ENCODE data around the gene CLCA1.

The CLCA1 gene

GRCh38 chr1:86523670-86524354 lies 55.1 kb downstream of the CLCA1 start:
- H3K4me1 ChIP-seq (ENCODE audit: control insufficient read depth, insufficient read depth, low read length), result no peaks in the 10 kb centered on the region
- H3K9me3 ChIP-seq (ENCODE audit: control insufficient read depth in 2 of 2, low read length in 2 of 2), result no peaks in the 10 kb centered on the region
- H3K9ac ChIP-seq (ENCODE audit: low read length in 2 of 2), result no peak overlapping the region
- no peak overlapping the region for H3K4me3 ChIP-seq (ENCODE audit: low read length in 2 of 2)
- H3K27ac ChIP-seq (ENCODE audit: low read length), result no peak overlapping the region
- H3K27me3 ChIP-seq (ENCODE audit: control insufficient read depth in 1 of 2, insufficient read depth in 2 of 2, low read length in 2 of 2), result no peaks in the 10 kb centered on the region
- H3K36me3 ChIP-seq (ENCODE audit: control insufficient read depth in 2 of 2, insufficient read depth in 2 of 2, low read length in 2 of 2), result no peaks in the 10 kb centered on the region

GRCh38 chr1:86527306-86527705 lies 58.6 kb downstream of the CLCA1 start:
- no peak overlapping the region for H3K4me3 ChIP-seq (ENCODE audit: low read length in 2 of 2)
- no peaks in the 10 kb centered on the region for H3K36me3 ChIP-seq (ENCODE audit: control insufficient read depth in 2 of 2, insufficient read depth in 2 of 2, low read length in 2 of 2)
- no peaks in the 10 kb centered on the region for H3K4me1 ChIP-seq (ENCODE audit: control insufficient read depth, insufficient read depth, low read length)
- no peak overlapping the region for H3K27ac ChIP-seq (ENCODE audit: low read length)
- H3K27me3 ChIP-seq (ENCODE audit: control insufficient read depth in 1 of 2, insufficient read depth in 2 of 2, low read length in 2 of 2), result no peaks in the 10 kb centered on the region
- no peak overlapping the region for H3K9ac ChIP-seq (ENCODE audit: low read length in 2 of 2)
- no peaks in the 10 kb centered on the region for H3K9me3 ChIP-seq (ENCODE audit: control insufficient read depth in 2 of 2, low read length in 2 of 2)

GRCh38 chr1:86530211-86530845 lies 61.6 kb downstream of the CLCA1 start:
- H3K27ac ChIP-seq (ENCODE audit: low read length), result no peak overlapping the region
- no peaks in the 10 kb centered on the region for H3K36me3 ChIP-seq (ENCODE audit: control insufficient read depth in 2 of 2, insufficient read depth in 2 of 2, low read length in 2 of 2)
- H3K4me1 ChIP-seq (ENCODE audit: control insufficient read depth, insufficient read depth, low read length), result no peaks in the 10 kb centered on the region
- no peak overlapping the region for H3K4me3 ChIP-seq (ENCODE audit: low read length in 2 of 2)
- H3K9ac ChIP-seq (ENCODE audit: low read length in 2 of 2), result no peak overlapping the region
- H3K9me3 ChIP-seq (ENCODE audit: control insufficient read depth in 2 of 2, low read length in 2 of 2), result no peaks in the 10 kb centered on the region
- H3K27me3 ChIP-seq (ENCODE audit: control insufficient read depth in 1 of 2, insufficient read depth in 2 of 2, low read length in 2 of 2), result no peaks in the 10 kb centered on the region

GRCh38 chr1:86537928-86538695 lies 69.4 kb downstream of the CLCA1 start:
- H3K27me3 ChIP-seq (ENCODE audit: control insufficient read depth in 1 of 2, insufficient read depth in 2 of 2, low read length in 2 of 2), result no peaks in the 10 kb centered on the region
- H3K27ac ChIP-seq (ENCODE audit: low read length), result no peak overlapping the region
- no peaks in the 10 kb centered on the region for H3K4me1 ChIP-seq (ENCODE audit: control insufficient read depth, insufficient read depth, low read length)
- no peaks in the 10 kb centered on the region for H3K9me3 ChIP-seq (ENCODE audit: control insufficient read depth in 2 of 2, low read length in 2 of 2)
- no peak overlapping the region for H3K9ac ChIP-seq (ENCODE audit: low read length in 2 of 2)
- H3K36me3 ChIP-seq (ENCODE audit: control insufficient read depth in 2 of 2, insufficient read depth in 2 of 2, low read length in 2 of 2), result no peaks in the 10 kb centered on the region
- H3K4me3 ChIP-seq (ENCODE audit: low read length in 2 of 2), result no peak overlapping the region

GRCh38 chr1:86538775-86539174 lies 70.0 kb downstream of the CLCA1 start:
- no peaks in the 10 kb centered on the region for H3K9me3 ChIP-seq (ENCODE audit: control insufficient read depth in 2 of 2, low read length in 2 of 2)
- no peak overlapping the region for H3K9ac ChIP-seq (ENCODE audit: low read length in 2 of 2)
- H3K27ac ChIP-seq (ENCODE audit: low read length), result no peak overlapping the region
- H3K36me3 ChIP-seq (ENCODE audit: control insufficient read depth in 2 of 2, insufficient read depth in 2 of 2, low read length in 2 of 2), result no peaks in the 10 kb centered on the region
- no peaks in the 10 kb centered on the region for H3K4me1 ChIP-seq (ENCODE audit: control insufficient read depth, insufficient read depth, low read length)
- no peaks in the 10 kb centered on the region for H3K27me3 ChIP-seq (ENCODE audit: control insufficient read depth in 1 of 2, insufficient read depth in 2 of 2, low read length in 2 of 2)
- H3K4me3 ChIP-seq (ENCODE audit: low read length in 2 of 2), result no peak overlapping the region

GRCh38 chr1:86541859-86542258 lies 73.1 kb downstream of the CLCA1 start:
- H3K4me1 ChIP-seq (ENCODE audit: control insufficient read depth, insufficient read depth, low read length), result no peaks in the 10 kb centered on the region

GRCh38 chr1:86542631-86543030 lies 73.9 kb downstream of the CLCA1 start:
- Histone ChIP-seq H3K9me3 (ENCODE audit: control insufficient read depth in 2 of 2, low read length in 2 of 2) (no peaks in the 10 kb centered on the region), H3K27ac (ENCODE audit: low read length) (no peak overlapping the region), H3K4me1 (ENCODE audit: control insufficient read depth, insufficient read depth, low read length) (no peaks in the 10 kb centered on the region), H3K9ac (ENCODE audit: low read length in 2 of 2) (no peak overlapping the region), H3K4me3 (ENCODE audit: low read length in 2 of 2) (no peak overlapping the region), H3K36me3 (ENCODE audit: control insufficient read depth in 2 of 2, insufficient read depth in 2 of 2, low read length in 2 of 2) (no peaks in the 10 kb centered on the region), H3K27me3 (ENCODE audit: control insufficient read depth in 1 of 2, insufficient read depth in 2 of 2, low read length in 2 of 2) (no peaks in the 10 kb centered on the region)

More at GRCh38 chr1:86541859-86542258, 73.1 kb downstream of the CLCA1 start:
- Histone ChIP-seq H3K27ac (ENCODE audit: low read length) (no peak overlapping the region), H3K36me3 (ENCODE audit: control insufficient read depth in 2 of 2, insufficient read depth in 2 of 2, low read length in 2 of 2) (no peaks in the 10 kb centered on the region), H3K27me3 (ENCODE audit: control insufficient read depth in 1 of 2, insufficient read depth in 2 of 2, low read length in 2 of 2) (no peaks in the 10 kb centered on the region), H3K4me3 (ENCODE audit: low read length in 2 of 2) (no peak overlapping the region), H3K9me3 (ENCODE audit: control insufficient read depth in 2 of 2, low read length in 2 of 2) (no peaks in the 10 kb centered on the region), H3K9ac (ENCODE audit: low read length in 2 of 2) (no peak overlapping the region)

GRCh38 chr1:86546787-86547221 lies 78.1 kb downstream of the CLCA1 start, which contains the start of gene CLCA4:
TSS of gene CLCA4 (plus strand) at chr1:86547078. CDS start at chr1:86547120, 42 bp downstream.
- Histone ChIP-seq H3K9me3 (ENCODE audit: control insufficient read depth in 2 of 2, low read length in 2 of 2) (no peaks in the 10 kb centered on the region), H3K36me3 (ENCODE audit: control insufficient read depth in 2 of 2, insufficient read depth in 2 of 2, low read length in 2 of 2) (no peaks in the 10 kb centered on the region), H3K4me1 (ENCODE audit: control insufficient read depth, insufficient read depth, low read length) (no peaks in the 10 kb centered on the region), H3K9ac (ENCODE audit: low read length in 2 of 2) (no peak within 1 kb of the TSS), H3K27me3 (ENCODE audit: control insufficient read depth in 1 of 2, insufficient read depth in 2 of 2, low read length in 2 of 2) (no peaks in the 10 kb centered on the region), H3K4me3 (ENCODE audit: low read length in 2 of 2) (no peak within 1 kb of the TSS), H3K27ac (ENCODE audit: low read length) (no peak within 1 kb of the TSS)

- Histone ChIP-seq H3K9ac (ENCODE audit: low read length in 2 of 2) (no peak overlapping the region), H3K36me3 (ENCODE audit: control insufficient read depth in 2 of 2, insufficient read depth in 2 of 2, low read length in 2 of 2) (no peaks in the 10 kb centered on the region), H3K4me3 (ENCODE audit: low read length in 2 of 2) (no peak overlapping the region), H3K27me3 (ENCODE audit: control insufficient read depth in 1 of 2, insufficient read depth in 2 of 2, low read length in 2 of 2) (no peaks in the 10 kb centered on the region), H3K4me1 (ENCODE audit: control insufficient read depth, insufficient read depth, low read length) (no peaks in the 10 kb centered on the region), H3K9me3 (ENCODE audit: control insufficient read depth in 2 of 2, low read length in 2 of 2) (no peaks in the 10 kb centered on the region), H3K27ac (ENCODE audit: low read length) (no peak overlapping the region)
Measured at GRCh38 chr1:86548839-86549238, 80.1 kb downstream of the CLCA1 start.

Measured in stomach smooth muscle (tissue), 2 donors.